ENCODE measurements around the gene SLC6A2. TPM values are rescaled to one million over a fixed set of nuclear protein-coding genes. Genes with fewer than 3 reads are reported as not detected.

SLC6A2 gene
- total and polyA plus RNA-seq, 9 of the 15 experiments (the other 6 are each of a cell fraction or from before 2014, with no cell fraction given): not detected

- TF ChIP-seq HBP1 (CRISPR knock-in tag; IDR thresholded peaks at IDR 0.05) (no peak), NKRF (IDR thresholded peaks at IDR 0.05; ENCODE audit: borderline replicate concordance) (no peak), MTF1 (CRISPR knock-in tag; IDR thresholded peaks at IDR 0.05; ENCODE audit: borderline replicate concordance) (no peak), POLR3G (IDR thresholded peaks at IDR 0.05; ENCODE audit: extremely low read depth, insufficient read length, insufficient replicate concordance) (no peak)
Measured at GRCh38 chr16:55641430-55642056, 14.2 kb upstream of the SLC6A2 start (continued).

GRCh38 chr16:55642611-55643010 is 13.2 kb upstream of the SLC6A2 start:
- H2AFZ ChIP-seq (ENCODE audit: low read depth, low read length): no peak overlapping the region
- 4% methylated on average over 3 of the region's 3 CpGs for WGBS (ENCODE audit: insufficient coverage, low coverage, missing lambda C conversion rate)
- intact Hi-C loops (cut with micrococcal nuclease) (loop anchor here (5.0 to 10.0 kb wide), 4 partner anchors 60 to 202 kb away; no protein-coding TSS in a partner anchor), in situ Hi-C loops (cut with MboI) (no loop called here)
- ATAC-seq (no peak), DNase-seq (ENCODE audit: extremely low read depth in 1 of 4, low spot score in 3 of 4) (no peak), FAIRE-seq (no peak)
- H3K9me1 ChIP-seq (ENCODE audit: control insufficient read depth, insufficient read depth, low read length): no peaks in the 10 kb centered on the region
- no peak overlapping the region for H3K4me3 ChIP-seq
- ChIA-PET CTCF (ENCODE audit: low intra/inter-chr PET ratio) (interaction anchor here (0.9 to 2.1 kb wide), 3 partner anchors 61 to 178 kb away, joined by 3 to 10 read pairs (median 5); no protein-coding TSS in a partner anchor), POLR2A (no interaction called here)
- BruUV-seq (replicated peaks): no TSS peak
- no peaks in the 10 kb centered on the region for H3K79me2 ChIP-seq (ENCODE audit: control insufficient read depth, insufficient read depth, low read length)
- H3K36me3 ChIP-seq (ENCODE audit: control insufficient read depth, insufficient read depth, low read length): no peaks in the 10 kb centered on the region
- peaks cover 10 to 17% of the 10 kb centered on the region in 2 experiments; a peak in 4 of 5 replicates for H3K27me3 ChIP-seq (ENCODE audit: control insufficient read depth in 2 of 2, insufficient read depth in 2 of 2, low read length in 2 of 2)
- H4K20me1 ChIP-seq (replicated peaks; ENCODE audit: control insufficient read depth, insufficient read depth, low read length): no peaks in the 10 kb centered on the region
- H3K9ac ChIP-seq (ENCODE audit: insufficient read depth in 1 of 2, low read depth in 2 of 2, low read length in 2 of 2): no peak overlapping the region
- H3K27ac ChIP-seq (ENCODE audit: extremely low read depth, low read depth, low read length): no peak overlapping the region
- no peaks in the 10 kb centered on the region for H3K9me3 ChIP-seq (replicated peaks; ENCODE audit: control insufficient read depth, insufficient read depth, low read depth, low read length)
- no peaks in the 10 kb centered on the region for H3K4me1 ChIP-seq (replicated peaks in 1 of 2; ENCODE audit: control insufficient read depth in 2 of 2, insufficient read depth in 2 of 2, low read length in 2 of 2)
- no peak overlapping the region for H3K4me2 ChIP-seq (ENCODE audit: insufficient read depth, low read length)
- TF ChIP-seq RB1 (IDR thresholded peaks at IDR 0.05; ENCODE audit: low read depth) (no peak), PRDM10 (IDR thresholded peaks at IDR 0.05; ENCODE audit: partially characterized antibody) (no peak), HIVEP1 (CRISPR knock-in tag; IDR thresholded peaks at IDR 0.05) (no peak), PHB (CRISPR knock-in tag; IDR thresholded peaks at IDR 0.05) (no peak), ZBTB26 (CRISPR knock-in tag; IDR thresholded peaks at IDR 0.05) (no peak), BDP1 (IDR thresholded peaks at IDR 0.05; ENCODE audit: insufficient read depth, insufficient read length) (no peak), CEBPG (CRISPR knock-in tag; IDR thresholded peaks at IDR 0.05) (no peak), CEBPG (tag; conservative IDR thresholded peaks at IDR 0.05 in 1 of 2, IDR thresholded peaks at IDR 0.05 in 1 of 2) (no peak), POLR3G (IDR thresholded peaks at IDR 0.05; ENCODE audit: extremely low read depth, insufficient read length, insufficient replicate concordance) (no peak)

Measured in K562 (cell line).